BLaER1 (cell line): ENCODE data around the gene TNS1.

Source experiments
- H3K27ac ChIP-seq: shearing (Covaris generic); formaldehyde crosslinking; 2 replicates; pipeline ENCODE4 v1.8.1; 2022
- H3K27me3 ChIP-seq: shearing (Covaris generic); formaldehyde crosslinking; 2 replicates; pipeline ENCODE4 v1.8.1; 2022
- H3K36me3 ChIP-seq: shearing (Covaris generic); formaldehyde crosslinking; 2 replicates; pipeline ENCODE4 v1.8.1; 2022
- H3K4me1 ChIP-seq: shearing (Covaris generic); formaldehyde crosslinking; 2 replicates; pipeline ENCODE4 v1.8.1; 2022
- H3K4me2 ChIP-seq: shearing (Covaris generic); formaldehyde crosslinking; 2 replicates; pipeline ENCODE4 v1.8.1; 2022
- H3K4me3 ChIP-seq: shearing (Covaris generic); formaldehyde crosslinking; 2 replicates; pipeline ENCODE4 v1.8.1; 2022
- H3K9ac ChIP-seq: shearing (Covaris generic); formaldehyde crosslinking; 2 replicates; pipeline ENCODE4 v1.8.1; 2022
- H3K9me3 ChIP-seq: shearing (Covaris generic); formaldehyde crosslinking; 2 replicates; pipeline ENCODE4 v1.8.1; 2022
- H4K20me1 ChIP-seq: shearing (Covaris generic); formaldehyde crosslinking; 2 replicates; pipeline ENCODE4 v1.8.1; 2022
- Cebpa-rat ChIP-seq: shearing (Covaris generic); IDR thresholded peaks from 2 replicates; pipeline ENCODE4 v1.8.1; 2022

TNS1 gene

GRCh38 chr2:217829420-217829819, 173.4 kb downstream of the TNS1 start:
- no peak for TF ChIP-seq Cebpa-rat
- Histone ChIP-seq H3K4me1 (peaks cover 6% of the 10 kb centered on the region), H3K4me3 (no peak overlapping the region), H3K9me3 (no peaks in the 10 kb centered on the region), H3K36me3 (peaks cover 69% of the 10 kb centered on the region), H3K4me2 (no peak overlapping the region), H3K9ac (no peak overlapping the region), H4K20me1 (0 out of 2 replicates have a peak, but pooled peaks cover 4% of the 10 kb centered on the region), H3K27me3 (no peaks in the 10 kb centered on the region), H3K27ac (no peak overlapping the region)

DNA sequence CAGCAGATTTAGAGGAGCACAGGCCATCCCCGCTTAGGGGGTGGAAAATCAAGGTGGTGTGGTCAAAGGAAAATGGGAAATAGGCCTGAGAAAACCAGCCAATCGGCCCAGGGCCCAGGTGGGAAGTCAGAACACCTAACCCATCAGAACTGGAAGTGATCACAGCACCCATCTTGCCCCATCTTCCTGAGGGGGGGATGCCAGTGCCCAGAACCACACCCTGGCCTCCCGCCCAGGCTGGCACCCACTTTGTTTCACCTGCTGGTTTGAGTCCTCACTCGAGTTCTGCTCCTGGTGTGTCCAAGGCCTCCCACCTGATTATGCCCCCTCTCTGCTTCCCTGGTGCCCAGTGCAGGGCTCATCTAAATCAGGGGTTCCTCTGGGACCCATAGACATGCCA, 174.5 kb downstream of the TNS1 start:
- Histone ChIP-seq H3K4me2 (no peak overlapping the region), H3K4me3 (no peak overlapping the region), H3K27me3 (no peaks in the 10 kb centered on the region), H4K20me1 (0 out of 2 replicates have a peak, but pooled peaks cover 4% of the 10 kb centered on the region), H3K4me1 (no peaks in the 10 kb centered on the region), H3K27ac (no peak overlapping the region), H3K36me3 (peaks cover 68% of the 10 kb centered on the region), H3K9me3 (no peaks in the 10 kb centered on the region), H3K9ac (no peak overlapping the region)
- no peak for TF ChIP-seq Cebpa-rat

DNA sequence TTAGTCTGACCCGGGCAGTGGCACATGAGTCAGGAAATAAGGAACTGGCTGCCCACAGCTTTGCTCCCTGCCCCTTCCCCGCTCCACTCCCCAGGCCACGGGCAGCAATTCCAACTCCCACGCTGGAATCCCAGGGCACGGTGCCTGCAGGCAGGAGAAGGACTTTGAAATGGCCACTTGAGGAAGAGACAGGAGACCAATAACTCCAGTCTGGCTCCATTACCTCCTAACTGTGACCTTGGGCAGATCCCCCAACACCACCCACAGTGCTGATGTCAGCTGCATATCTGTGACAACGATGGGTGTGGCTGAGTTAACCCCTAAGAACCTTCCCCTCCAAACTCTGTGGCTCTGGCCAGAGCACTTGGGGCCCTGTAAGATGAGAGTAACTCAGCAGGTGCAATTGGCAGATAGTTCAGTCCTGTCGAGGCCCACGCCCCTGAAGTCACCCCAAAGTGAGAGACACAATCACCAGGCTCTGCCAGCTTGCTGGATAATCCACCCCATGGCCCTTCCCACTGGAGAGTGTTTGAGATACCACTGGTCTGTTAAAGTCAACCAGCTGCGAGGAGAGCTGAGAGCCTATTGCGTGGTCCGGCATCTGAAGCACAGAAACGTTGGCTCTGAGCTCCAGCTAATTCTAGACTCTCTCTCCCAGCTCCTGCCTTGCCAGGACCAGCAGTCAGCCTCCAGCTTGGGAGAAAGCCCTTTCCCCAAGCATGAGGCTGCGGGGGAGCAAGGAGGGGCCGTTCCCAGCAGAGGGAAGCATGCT, 175.2 kb downstream of the TNS1 start:
- H3K9ac ChIP-seq, result no peak overlapping the region
- 0 out of 2 replicates have a peak, but pooled peaks cover 4% of the 10 kb centered on the region for H4K20me1 ChIP-seq
- peaks cover 63% of the 10 kb centered on the region for H3K36me3 ChIP-seq
- H3K27me3 ChIP-seq, result no peaks in the 10 kb centered on the region
- no peak overlapping the region for H3K27ac ChIP-seq
- H3K9me3 ChIP-seq, result no peaks in the 10 kb centered on the region
- no peak for TF ChIP-seq Cebpa-rat
- H3K4me2 ChIP-seq, result no peak overlapping the region
- no peak overlapping the region for H3K4me3 ChIP-seq
- no peaks in the 10 kb centered on the region for H3K4me1 ChIP-seq

DNA sequence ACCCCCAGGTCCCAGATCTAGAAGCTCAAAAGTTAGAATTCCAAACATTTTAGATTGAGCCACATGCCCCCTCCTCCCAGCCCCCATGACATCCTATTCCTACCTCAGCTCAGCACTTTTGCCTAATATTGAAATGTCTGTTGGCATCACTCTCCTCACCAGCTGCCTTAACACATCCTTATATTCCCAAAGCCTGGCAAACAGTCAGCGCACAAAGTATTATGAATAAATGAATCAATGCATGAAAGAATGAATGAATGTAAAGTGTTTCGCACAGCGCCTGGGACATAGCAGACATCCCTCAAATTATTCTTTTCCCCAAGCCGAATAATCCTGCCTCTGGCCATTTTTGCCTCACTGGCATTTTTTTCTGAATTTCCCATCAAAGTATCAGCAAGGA, 175.8 kb downstream of the TNS1 start:
- Histone ChIP-seq H3K9me3 (no peaks in the 10 kb centered on the region), H3K4me2 (no peak overlapping the region), H4K20me1 (0 out of 2 replicates have a peak, but pooled peaks cover 4% of the 10 kb centered on the region), H3K36me3 (peaks cover 60% of the 10 kb centered on the region), H3K9ac (no peak overlapping the region), H3K27me3 (no peaks in the 10 kb centered on the region), H3K4me3 (no peak overlapping the region), H3K4me1 (no peaks in the 10 kb centered on the region), H3K27ac (no peak overlapping the region)
- no peak for TF ChIP-seq Cebpa-rat

GRCh38 chr2:217826520-217826919, 176.3 kb downstream of the TNS1 start:
- Histone ChIP-seq H3K4me3 (no peak overlapping the region), H3K9ac (no peak overlapping the region), H3K27me3 (no peaks in the 10 kb centered on the region), H3K36me3 (peaks cover 60% of the 10 kb centered on the region), H3K27ac (no peak overlapping the region), H3K4me1 (no peaks in the 10 kb centered on the region), H3K9me3 (no peaks in the 10 kb centered on the region), H3K4me2 (no peak overlapping the region), H4K20me1 (0 out of 2 replicates have a peak, but pooled peaks cover 4% of the 10 kb centered on the region)
- no peak for TF ChIP-seq Cebpa-rat

DNA sequence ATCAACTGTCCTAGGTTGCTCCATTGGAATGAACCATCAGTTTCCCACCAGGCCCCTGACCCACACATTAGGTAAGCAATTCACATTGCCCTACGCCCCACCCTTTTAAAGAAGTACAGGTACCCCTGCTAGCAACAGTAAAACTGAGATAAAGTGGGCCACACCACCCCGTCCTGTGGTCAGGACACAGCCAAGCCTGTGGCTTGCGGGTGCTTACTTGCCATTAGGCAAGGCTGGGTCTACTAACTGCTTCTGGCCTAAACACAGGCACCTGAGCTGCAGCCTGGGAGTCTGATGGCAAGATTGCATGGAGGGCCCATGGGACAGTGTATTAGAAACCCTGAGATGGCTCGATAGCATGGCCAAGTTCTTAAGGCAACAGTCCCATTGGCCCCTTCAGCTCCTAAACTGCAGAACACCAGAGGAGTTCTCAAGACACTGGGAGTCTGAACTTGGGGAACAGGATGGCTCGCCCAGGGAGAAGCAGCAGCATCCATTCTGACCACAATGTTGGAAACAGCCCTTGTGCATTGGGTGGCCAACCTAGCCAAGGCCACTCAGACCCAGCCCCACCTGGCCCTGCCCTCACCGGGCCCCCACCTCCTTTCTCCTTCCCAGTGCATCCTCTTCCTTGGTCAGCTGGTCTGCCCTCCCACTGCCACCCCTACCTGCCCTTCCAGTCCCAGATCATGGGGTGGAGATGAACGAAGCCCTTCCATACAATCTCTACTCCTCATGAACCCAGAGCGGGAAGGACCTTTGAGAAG, 177.1 kb downstream of the TNS1 start:
- Histone ChIP-seq H3K36me3 (peaks cover 60% of the 10 kb centered on the region), H3K9me3 (no peaks in the 10 kb centered on the region), H3K27ac (no peak overlapping the region), H3K4me1 (no peaks in the 10 kb centered on the region), H3K4me3 (no peak overlapping the region), H4K20me1 (0 out of 2 replicates have a peak, but pooled peaks cover 4% of the 10 kb centered on the region), H3K4me2 (no peak overlapping the region), H3K9ac (no peak overlapping the region), H3K27me3 (no peaks in the 10 kb centered on the region)
- TF ChIP-seq Cebpa-rat, result no peak

GRCh38 chr2:217824223-217824622, 178.6 kb downstream of the TNS1 start:
- H3K36me3 ChIP-seq, result peaks cover 60% of the 10 kb centered on the region
- H3K9ac ChIP-seq, result no peak overlapping the region
- no peak overlapping the region for H3K4me3 ChIP-seq
- no peaks in the 10 kb centered on the region for H3K27me3 ChIP-seq
- no peaks in the 10 kb centered on the region for H3K9me3 ChIP-seq
- TF ChIP-seq Cebpa-rat, result no peak
- H3K4me2 ChIP-seq, result no peak overlapping the region
- H4K20me1 ChIP-seq, result 0 out of 2 replicates have a peak, but pooled peaks cover 10% of the 10 kb centered on the region
- no peak overlapping the region for H3K27ac ChIP-seq
- no peaks in the 10 kb centered on the region for H3K4me1 ChIP-seq

GRCh38 chr2:217823626-217824025, 179.2 kb downstream of the TNS1 start:
- Histone ChIP-seq H3K4me2 (no peak overlapping the region), H3K9ac (no peak overlapping the region), H4K20me1 (0 out of 2 replicates have a peak, but pooled peaks cover 10% of the 10 kb centered on the region), H3K4me1 (no peaks in the 10 kb centered on the region), H3K9me3 (no peaks in the 10 kb centered on the region), H3K27me3 (no peaks in the 10 kb centered on the region), H3K4me3 (no peak overlapping the region), H3K36me3 (peaks cover 60% of the 10 kb centered on the region), H3K27ac (no peak overlapping the region)
- no peak for TF ChIP-seq Cebpa-rat

DNA sequence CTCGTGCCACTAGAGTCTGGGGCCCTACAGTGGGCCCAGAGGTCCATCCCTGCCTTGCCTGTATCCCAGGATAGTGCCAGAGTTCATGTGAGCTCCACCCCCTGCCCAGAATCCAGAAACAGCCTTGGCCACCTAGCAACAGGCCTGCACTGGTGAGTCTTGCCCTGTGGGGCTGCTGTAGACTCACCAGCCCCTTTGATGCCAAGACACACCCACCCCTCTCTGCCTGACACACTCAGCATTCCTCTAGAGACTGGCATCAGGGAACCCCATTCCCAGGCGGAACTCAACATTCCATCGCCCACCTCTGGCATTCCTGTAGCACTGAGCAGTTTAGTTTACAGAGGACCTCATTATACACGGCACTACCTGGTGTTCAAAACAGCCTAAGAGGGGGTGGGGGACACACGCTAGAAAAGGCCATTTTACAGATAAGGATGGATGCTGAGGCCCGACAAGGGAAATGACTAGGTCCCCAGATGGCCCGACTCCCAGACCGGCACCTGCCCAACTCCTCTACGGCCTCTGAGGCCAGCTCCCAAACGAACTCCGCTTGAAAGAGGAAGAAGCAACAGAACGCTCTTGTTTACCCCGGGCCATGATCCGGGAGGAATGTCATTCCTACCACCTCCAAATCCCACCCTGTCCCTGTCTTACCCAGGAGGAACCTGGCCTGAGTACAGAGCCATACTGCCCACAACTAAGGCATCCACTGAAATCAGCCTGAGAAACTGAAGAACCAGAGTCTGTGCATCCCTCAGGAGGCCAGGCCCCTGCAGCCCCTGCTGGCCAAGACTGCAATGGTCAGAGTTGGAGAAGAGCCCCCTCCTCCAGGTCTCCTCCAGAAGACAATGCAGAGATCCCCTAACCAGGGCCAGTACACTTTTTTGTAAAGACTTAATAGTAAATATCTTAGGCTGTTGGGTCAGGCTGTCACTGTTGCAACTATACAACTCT, 180.2 kb downstream of the TNS1 start:
- peaks cover 60% of the 10 kb centered on the region for H3K36me3 ChIP-seq
- 0 out of 2 replicates have a peak, but pooled peaks cover 10% of the 10 kb centered on the region for H4K20me1 ChIP-seq

More for the DNA sequence above, 180.2 kb downstream of the TNS1 start:
- no peak overlapping the region for H3K4me2 ChIP-seq
- no peaks in the 10 kb centered on the region for H3K27me3 ChIP-seq
- H3K9me3 ChIP-seq, result no peaks in the 10 kb centered on the region
- H3K4me3 ChIP-seq, result no peak overlapping the region
- no peak overlapping the region for H3K27ac ChIP-seq
- no peaks in the 10 kb centered on the region for H3K4me1 ChIP-seq
- TF ChIP-seq Cebpa-rat, result no peak
- H3K9ac ChIP-seq, result no peak overlapping the region
